Upper lobe of left lung (tissue), 4 donors: ENCODE measurements around the gene PILRB.

ENCODE experiments used
- POLR2A ChIP-seq, 4 donors: fragments of 450-650 bp; IDR thresholded peaks; one replicate each; pipeline ENCODE4 v1.5.1; 2016 to 2017; ENCODE audit warnings: antibody characterized with exemption in 4 of 4, mild to moderate bottlenecking in 2 of 4
- TF ChIP-seq, protein P1 (sequence below), 6 experiments: fragments of 450-650 bp in 4 of 6; fragments of 200-600 bp in 2 of 6; sonication (generic) in 2 of 6; IDR thresholded peaks; one replicate each; pipeline ENCODE4 v1.5.1; 2016 to 2019; ENCODE audit warnings: antibody characterized with exemption in 6 of 6

DNA sequence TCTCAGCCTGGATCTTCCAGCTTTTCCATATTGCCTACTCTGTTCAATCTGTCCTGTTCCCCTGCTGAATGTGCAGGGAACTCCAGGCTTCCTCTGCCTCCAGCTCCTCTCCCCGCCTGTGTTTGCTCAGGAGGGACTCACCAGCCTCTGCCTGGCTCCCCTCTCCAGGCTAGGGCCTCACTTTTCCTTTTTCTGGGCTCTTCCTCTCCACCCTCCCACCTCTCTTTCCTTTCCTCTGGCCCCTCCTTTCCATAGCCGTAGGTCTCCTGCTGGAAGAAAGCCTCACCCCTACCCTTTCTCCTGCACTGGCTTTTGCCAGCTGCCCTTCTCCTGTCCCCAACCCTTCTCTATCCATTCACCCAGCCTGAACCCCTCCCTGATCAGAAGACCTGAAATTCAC, 40.3 kb downstream of the PILRB start:
- TF ChIP-seq, protein P1, sequence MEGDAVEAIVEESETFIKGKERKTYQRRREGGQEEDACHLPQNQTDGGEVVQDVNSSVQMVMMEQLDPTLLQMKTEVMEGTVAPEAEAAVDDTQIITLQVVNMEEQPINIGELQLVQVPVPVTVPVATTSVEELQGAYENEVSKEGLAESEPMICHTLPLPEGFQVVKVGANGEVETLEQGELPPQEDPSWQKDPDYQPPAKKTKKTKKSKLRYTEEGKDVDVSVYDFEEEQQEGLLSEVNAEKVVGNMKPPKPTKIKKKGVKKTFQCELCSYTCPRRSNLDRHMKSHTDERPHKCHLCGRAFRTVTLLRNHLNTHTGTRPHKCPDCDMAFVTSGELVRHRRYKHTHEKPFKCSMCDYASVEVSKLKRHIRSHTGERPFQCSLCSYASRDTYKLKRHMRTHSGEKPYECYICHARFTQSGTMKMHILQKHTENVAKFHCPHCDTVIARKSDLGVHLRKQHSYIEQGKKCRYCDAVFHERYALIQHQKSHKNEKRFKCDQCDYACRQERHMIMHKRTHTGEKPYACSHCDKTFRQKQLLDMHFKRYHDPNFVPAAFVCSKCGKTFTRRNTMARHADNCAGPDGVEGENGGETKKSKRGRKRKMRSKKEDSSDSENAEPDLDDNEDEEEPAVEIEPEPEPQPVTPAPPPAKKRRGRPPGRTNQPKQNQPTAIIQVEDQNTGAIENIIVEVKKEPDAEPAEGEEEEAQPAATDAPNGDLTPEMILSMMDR (IDR thresholded peaks at IDR 0.05): no peak
- TF ChIP-seq POLR2A (IDR thresholded peaks at IDR 0.05): no peak
